Skeletal muscle satellite cell (primary cell): ENCODE results near the gene CASZ1.

Experiments used
- H3K27me3 ChIP-seq: 2 replicates; pipeline ENCODE4 v1.7.0; 2013; ENCODE audit warnings: low read length; ENCODE audit not compliant: control insufficient read depth, insufficient read depth
- H3K36me3 ChIP-seq: 2 replicates; pipeline ENCODE4 v1.7.0; 2013; ENCODE audit warnings: mild to moderate bottlenecking, control low read depth, low read length; ENCODE audit not compliant: insufficient read depth
- H3K4me1 ChIP-seq: 2 replicates; pipeline ENCODE4 v1.7.0; 2013; ENCODE audit warnings: low read length; ENCODE audit not compliant: control insufficient read depth, insufficient read depth
- H3K4me2 ChIP-seq: 2 replicates; pipeline ENCODE4 v1.7.0; 2013; ENCODE audit warnings: mild to moderate bottlenecking, low read length
- H3K4me3 ChIP-seq: 2 replicates; pipeline ENCODE4 v1.7.0; 2013; ENCODE audit warnings: low read length
- H3K9ac ChIP-seq: 2 replicates; pipeline ENCODE4 v1.7.0; 2013; ENCODE audit warnings: mild to moderate bottlenecking, low read depth, low read length, moderate library complexity
- H3K9me3 ChIP-seq: replicated peaks from 2 replicates; pipeline ENCODE4 v1.7.0; 2013; ENCODE audit warnings: mild to moderate bottlenecking, control low read depth, low read length

CASZ1 gene

GRCh38 chr1:10646347-10646861 is 150.0 kb downstream of the CASZ1 start:
- peaks cover 10% of the 10 kb centered on the region for H3K4me1 ChIP-seq
- H3K27me3 ChIP-seq, result no peaks in the 10 kb centered on the region
- H3K9ac ChIP-seq, result no peak overlapping the region
- no peak overlapping the region for H3K4me3 ChIP-seq
- no peaks in the 10 kb centered on the region for H3K9me3 ChIP-seq
- no peak overlapping the region for H3K4me2 ChIP-seq
- no peaks in the 10 kb centered on the region for H3K36me3 ChIP-seq

DNA sequence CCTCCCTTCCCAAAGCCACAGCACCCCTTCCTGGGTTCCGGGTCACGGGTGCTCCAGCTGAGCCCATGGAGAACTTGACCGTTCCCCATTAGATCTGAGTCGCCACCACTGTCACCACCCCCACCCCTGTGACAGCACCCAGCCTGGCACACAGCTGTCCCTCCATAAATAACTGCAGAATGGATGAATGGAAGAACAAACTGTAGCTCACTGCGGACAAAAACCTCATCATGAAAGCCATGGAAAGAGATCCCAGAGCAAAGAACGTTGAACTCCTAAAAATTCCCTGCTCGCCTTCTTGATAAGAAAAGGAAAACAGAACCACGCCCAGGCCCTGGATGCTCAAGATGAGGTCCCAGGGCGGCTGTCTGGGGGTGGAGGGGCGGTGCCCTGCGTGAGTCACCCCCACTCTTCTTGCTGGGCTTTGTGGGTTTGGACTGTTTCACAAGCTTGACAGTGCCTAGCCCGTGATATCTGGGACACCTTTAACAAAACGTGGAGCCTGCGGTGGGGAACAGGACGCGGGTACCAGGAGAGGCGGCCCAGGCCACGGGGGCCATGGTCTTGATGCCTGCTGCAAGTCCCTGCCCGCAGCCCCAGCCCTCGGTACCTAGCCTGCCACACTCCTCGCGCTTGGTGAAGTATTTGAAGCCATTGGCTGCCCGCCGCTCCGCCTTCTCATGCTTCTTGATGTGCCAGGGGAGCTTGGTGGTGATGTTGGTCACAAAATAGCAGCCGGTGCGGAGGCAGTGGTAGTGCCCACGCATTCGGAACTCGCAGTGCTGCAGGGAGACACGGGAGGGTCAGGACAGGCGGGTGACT is 151.9 kb downstream of the CASZ1 start:
- H3K27me3 ChIP-seq, result no peaks in the 10 kb centered on the region
- no peak overlapping the region for H3K9ac ChIP-seq
- no peaks in the 10 kb centered on the region for H3K9me3 ChIP-seq
- H3K36me3 ChIP-seq, result no peaks in the 10 kb centered on the region
- H3K4me1 ChIP-seq, result peaks cover 10% of the 10 kb centered on the region
- H3K4me3 ChIP-seq, result no peak overlapping the region
- H3K4me2 ChIP-seq, result no peak overlapping the region

- Histone ChIP-seq H3K9ac (no peak overlapping the region), H3K4me2 (no peak overlapping the region), H3K4me1 (peaks cover 10% of the 10 kb centered on the region), H3K9me3 (no peaks in the 10 kb centered on the region), H3K36me3 (no peaks in the 10 kb centered on the region), H3K27me3 (no peaks in the 10 kb centered on the region), H3K4me3 (no peak overlapping the region)
Measured at GRCh38 chr1:10643607-10644306, 152.7 kb downstream of the CASZ1 start.

DNA sequence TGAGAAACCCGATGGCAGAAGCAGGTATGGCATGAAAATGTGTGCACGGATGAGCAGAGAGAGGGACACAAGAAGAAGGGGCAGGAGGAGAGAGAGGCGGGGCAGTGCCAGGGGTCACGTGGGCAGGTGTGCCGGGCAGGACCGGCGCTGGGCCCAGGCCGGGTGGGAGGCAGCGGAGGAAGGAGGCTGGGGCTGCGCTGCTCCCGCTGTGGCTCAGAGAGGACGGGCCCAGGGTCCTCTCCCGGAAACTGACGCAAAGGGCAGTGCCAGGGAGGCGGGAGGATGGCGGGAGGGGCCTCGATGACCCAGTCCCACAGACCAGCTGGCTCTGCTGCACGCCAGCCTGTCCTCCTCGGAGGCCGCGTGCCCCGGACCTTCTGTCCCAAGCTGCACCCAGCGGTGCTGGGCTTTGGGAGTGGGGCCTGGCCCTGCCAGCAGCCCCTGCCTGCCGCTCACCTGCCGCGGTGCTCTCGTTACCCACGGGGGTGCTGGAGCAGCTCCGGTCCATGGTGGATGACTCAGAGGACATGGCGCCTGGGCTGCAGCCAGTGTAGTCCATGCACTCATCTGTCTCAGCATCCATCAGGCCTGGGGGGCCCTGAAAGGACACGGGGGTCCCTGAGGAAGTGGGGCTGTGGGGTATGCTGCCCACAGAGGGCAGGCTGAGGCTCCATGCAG is 153.9 kb downstream of the CASZ1 start:
- Histone ChIP-seq H3K36me3 (no peaks in the 10 kb centered on the region), H3K4me2 (no peak overlapping the region), H3K9me3 (no peaks in the 10 kb centered on the region), H3K9ac (no peak overlapping the region), H3K4me3 (no peak overlapping the region), H3K27me3 (no peaks in the 10 kb centered on the region), H3K4me1 (peaks cover 10% of the 10 kb centered on the region)

- H3K4me3 ChIP-seq, result no peak overlapping the region
- no peak overlapping the region for H3K4me2 ChIP-seq
- no peaks in the 10 kb centered on the region for H3K36me3 ChIP-seq
- no peak overlapping the region for H3K9ac ChIP-seq
- H3K9me3 ChIP-seq, result no peaks in the 10 kb centered on the region
- peaks cover 10% of the 10 kb centered on the region for H3K4me1 ChIP-seq
- no peaks in the 10 kb centered on the region for H3K27me3 ChIP-seq
Measured at GRCh38 chr1:10641976-10642375, 154.5 kb downstream of the CASZ1 start.

GRCh38 chr1:10640843-10641553 is 155.4 kb downstream of the CASZ1 start:
- H3K4me2 ChIP-seq, result no peak overlapping the region
- no peaks in the 10 kb centered on the region for H3K36me3 ChIP-seq
- peaks cover 12% of the 10 kb centered on the region for H3K4me1 ChIP-seq
- H3K27me3 ChIP-seq, result no peaks in the 10 kb centered on the region
- H3K9me3 ChIP-seq, result no peaks in the 10 kb centered on the region
- no peak overlapping the region for H3K4me3 ChIP-seq
- no peak overlapping the region for H3K9ac ChIP-seq

GRCh38 chr1:10639775-10640578 is 156.5 kb downstream of the CASZ1 start:
- H3K9ac ChIP-seq, result no peak overlapping the region
- no peaks in the 10 kb centered on the region for H3K36me3 ChIP-seq
- no peak overlapping the region for H3K4me2 ChIP-seq
- no peaks in the 10 kb centered on the region for H3K27me3 ChIP-seq
- no peaks in the 10 kb centered on the region for H3K9me3 ChIP-seq
- no peak overlapping the region for H3K4me3 ChIP-seq
- peaks cover 22% of the 10 kb centered on the region for H3K4me1 ChIP-seq

DNA sequence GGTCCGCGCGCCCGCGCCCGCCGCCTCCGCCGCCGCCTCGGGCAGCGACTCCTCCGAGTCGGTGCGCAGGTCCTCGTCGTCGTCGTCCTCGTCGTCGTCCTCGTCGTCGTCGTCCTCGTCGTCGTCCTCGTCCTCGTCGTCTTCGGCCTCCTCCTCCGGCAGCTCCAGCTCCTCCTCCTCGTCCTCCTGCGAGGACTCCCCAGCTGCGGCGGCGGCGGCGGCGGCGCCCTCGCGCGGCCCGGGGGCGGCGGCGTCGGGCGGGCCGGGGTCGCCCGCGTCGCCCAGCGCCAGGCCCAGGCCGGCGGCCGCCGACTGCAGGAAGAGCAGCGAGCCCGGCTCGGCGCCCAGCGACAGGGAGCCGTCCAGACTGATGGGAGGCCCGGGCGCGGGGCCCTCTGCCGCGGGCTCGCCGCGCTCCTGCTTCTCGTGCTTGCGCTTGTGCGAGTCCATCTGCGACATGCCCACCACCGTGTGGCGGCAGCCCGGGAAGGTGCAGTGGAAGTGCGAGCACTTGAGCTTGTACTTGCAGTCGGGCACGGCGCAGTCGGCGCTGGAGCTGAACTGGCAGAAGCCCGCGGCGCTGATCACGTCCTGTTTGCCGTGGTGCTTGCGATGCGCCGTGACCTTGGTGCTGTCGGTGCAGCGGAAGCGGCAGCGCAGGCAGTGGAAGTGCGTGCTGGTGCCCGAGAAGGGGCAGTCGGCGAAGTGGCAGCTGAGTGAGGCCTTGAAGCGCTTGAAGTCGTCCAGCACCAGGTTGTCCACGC is 157.3 kb downstream of the CASZ1 start:
- peaks cover 23% of the 10 kb centered on the region for H3K4me1 ChIP-seq
- no peaks in the 10 kb centered on the region for H3K27me3 ChIP-seq
- no peaks in the 10 kb centered on the region for H3K9me3 ChIP-seq
- no peaks in the 10 kb centered on the region for H3K36me3 ChIP-seq
- no peak overlapping the region for H3K4me2 ChIP-seq
- no peak overlapping the region for H3K9ac ChIP-seq
- H3K4me3 ChIP-seq, result no peak overlapping the region

- H3K36me3 ChIP-seq, result no peaks in the 10 kb centered on the region
- H3K9me3 ChIP-seq, result no peaks in the 10 kb centered on the region
- H3K4me3 ChIP-seq, result peak overlapping the region; percentile 49
- H3K9ac ChIP-seq, result no peak overlapping the region
- peak overlapping the region; percentile 47 for H3K4me2 ChIP-seq
- H3K27me3 ChIP-seq, result no peaks in the 10 kb centered on the region
- H3K4me1 ChIP-seq, result peaks cover 22% of the 10 kb centered on the region
Measured at GRCh38 chr1:10638559-10639005, 157.9 kb downstream of the CASZ1 start.
